SH-SY5Y (cell line): ENCODE data around the gene DMXL1.

Experiments used
- GATA2 ChIP-seq: IDR thresholded peaks from 2 replicates; pipeline ENCODE4 v1.6.1; 2011; ENCODE audit warnings: mild to moderate bottlenecking, low read depth, low read length
- GATA3 ChIP-seq: IDR thresholded peaks from 2 replicates; pipeline ENCODE4 v1.6.1; 2011; ENCODE audit warnings: low read depth, mild to moderate bottlenecking, low read length, moderate library complexity

GRCh38 chr5:119174578-119175163 is 103.8 kb downstream of the DMXL1 start:
- no peak for TF ChIP-seq GATA2
- no peak for TF ChIP-seq GATA3
